ENCODE results near the gene NDUFA8.

The NDUFA8 gene

DNA sequence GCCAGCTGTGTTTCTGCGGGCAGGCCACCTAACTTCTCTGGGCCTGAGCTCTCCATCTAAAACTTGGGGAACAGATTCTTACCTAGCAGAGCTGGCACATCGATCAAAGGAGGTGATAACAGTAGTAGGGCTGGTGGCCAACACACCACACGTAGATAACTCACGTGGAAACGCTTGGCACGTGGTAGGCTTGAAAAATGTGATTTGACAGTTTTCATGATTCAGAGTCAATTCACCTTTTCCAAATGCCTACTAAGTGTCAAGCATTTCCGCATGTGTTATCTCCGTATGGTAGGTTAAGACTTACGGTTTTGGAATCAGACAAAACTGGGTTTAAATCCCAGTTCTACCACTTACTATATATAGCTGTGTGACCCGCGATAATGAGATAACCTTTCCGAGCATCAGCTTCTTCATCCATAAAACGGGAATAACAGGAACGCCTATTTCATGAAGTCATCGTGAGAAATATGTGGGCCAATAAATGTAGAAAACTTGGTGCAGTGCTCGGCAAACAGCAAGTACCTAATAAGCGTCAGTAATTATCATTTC, 25.5 kb downstream of the NDUFA8 start:
- no peak for DNase-seq

DNA sequence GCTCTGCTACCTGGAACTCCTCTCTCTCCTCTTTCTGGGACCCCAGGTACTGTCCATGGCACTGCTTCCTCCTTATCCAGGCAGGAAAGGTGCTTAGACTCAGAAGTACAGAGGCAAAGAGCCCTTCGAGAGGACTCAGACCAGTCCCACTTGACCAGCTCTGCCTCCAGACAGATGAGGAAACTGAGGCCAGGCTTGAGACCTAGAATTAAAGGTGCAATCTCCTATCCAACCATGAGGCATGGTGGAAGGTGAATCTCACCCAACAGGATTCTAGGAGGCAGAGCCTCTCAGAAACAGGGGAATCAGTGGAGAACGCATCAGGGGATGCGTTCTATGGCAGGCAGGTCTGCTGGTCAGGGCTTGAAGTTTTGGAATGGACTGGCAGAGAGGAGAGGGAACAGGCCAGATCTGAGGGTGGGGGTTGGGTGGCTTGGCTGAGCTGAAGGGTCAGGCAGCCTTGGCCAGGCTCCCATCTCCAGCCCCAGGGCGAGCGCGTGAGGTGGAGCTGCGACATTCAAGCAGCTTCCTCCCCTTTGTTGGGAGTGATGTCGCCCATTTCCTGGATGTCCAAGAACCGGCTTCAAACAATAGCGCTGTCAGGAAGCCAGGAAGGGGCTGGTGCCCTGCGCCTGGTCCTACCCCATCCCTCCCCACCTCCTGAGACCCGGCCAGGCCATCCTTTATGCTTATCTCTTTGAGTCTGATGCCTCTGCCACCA, 26.2 kb downstream of the NDUFA8 start:
- no peak for DNase-seq

- no peak for DNase-seq
Observed at GRCh38 chr9:122132539-122132938, 27.0 kb downstream of the NDUFA8 start.

DNA sequence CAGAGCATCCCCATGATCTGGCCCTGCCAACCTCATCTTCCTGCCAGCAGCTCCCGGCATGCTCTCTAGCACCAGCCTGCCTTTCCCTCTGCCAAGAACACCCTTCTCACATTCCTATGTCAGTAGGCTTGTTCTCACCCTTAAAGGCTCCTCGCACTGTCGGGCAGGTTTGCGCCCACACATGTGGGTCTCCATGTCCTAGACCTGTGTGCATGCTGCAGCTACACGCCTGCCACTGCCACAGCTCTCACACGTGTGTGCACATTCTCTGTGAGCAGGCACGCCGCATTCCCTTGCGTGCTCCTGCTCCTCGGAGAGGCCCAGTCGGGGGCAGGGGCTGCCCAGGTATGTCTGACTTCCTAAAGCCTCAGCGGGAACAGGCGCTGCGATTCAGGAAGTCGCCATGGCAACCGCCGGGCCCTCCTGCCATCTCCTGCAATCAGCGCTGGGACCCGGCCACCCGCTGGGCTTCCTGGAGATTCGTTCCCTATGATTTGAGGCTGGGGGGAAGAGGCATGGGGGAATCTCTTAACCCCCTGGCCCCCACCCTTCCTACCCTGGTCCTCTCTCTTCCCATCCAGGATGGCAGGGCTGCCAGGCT, 28.1 kb downstream of the NDUFA8 start:
- no peak for DNase-seq

- DNase-seq = no peak
Observed at GRCh38 chr9:122130837-122131236, 28.7 kb downstream of the NDUFA8 start.

DNA sequence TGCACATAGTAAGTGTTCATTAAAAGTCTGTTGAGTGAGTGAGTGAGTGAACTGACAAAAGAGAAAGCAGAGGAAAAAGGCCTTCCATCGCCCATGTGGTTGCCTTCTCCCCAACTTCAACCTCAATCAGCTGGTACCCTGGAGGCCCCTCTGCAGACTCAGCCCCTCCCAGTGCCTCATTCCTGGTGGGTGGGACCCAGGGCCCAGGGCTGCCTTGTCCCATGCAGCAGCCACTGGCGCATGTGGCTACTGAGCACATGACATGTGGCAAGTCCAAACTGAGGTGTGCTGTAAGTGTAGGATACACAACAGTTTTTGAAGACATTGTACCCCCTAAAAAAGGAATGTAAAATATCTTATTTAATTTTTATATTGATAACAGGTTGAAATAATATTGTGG, 29.6 kb downstream of the NDUFA8 start:
- DNase-seq = no peak

DNA sequence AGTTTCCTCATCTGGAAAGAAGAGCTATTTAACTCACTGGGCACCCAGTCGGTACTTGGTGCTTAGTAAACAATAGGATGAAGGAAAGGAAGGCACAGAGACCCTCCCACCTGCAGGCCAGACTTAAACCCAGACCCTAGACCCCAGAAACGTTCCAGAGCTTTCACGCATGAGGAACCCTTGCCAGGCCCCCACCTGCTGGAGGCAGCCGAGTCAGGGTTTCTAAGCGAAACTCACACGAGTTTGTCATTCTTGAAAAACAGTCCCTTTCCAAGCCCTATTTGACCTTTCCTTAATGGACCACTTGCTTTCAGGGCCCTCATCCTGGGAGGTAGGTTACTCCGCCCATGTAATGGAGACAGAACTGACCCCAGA, 30.6 kb downstream of the NDUFA8 start:
- no peak for DNase-seq

DNA sequence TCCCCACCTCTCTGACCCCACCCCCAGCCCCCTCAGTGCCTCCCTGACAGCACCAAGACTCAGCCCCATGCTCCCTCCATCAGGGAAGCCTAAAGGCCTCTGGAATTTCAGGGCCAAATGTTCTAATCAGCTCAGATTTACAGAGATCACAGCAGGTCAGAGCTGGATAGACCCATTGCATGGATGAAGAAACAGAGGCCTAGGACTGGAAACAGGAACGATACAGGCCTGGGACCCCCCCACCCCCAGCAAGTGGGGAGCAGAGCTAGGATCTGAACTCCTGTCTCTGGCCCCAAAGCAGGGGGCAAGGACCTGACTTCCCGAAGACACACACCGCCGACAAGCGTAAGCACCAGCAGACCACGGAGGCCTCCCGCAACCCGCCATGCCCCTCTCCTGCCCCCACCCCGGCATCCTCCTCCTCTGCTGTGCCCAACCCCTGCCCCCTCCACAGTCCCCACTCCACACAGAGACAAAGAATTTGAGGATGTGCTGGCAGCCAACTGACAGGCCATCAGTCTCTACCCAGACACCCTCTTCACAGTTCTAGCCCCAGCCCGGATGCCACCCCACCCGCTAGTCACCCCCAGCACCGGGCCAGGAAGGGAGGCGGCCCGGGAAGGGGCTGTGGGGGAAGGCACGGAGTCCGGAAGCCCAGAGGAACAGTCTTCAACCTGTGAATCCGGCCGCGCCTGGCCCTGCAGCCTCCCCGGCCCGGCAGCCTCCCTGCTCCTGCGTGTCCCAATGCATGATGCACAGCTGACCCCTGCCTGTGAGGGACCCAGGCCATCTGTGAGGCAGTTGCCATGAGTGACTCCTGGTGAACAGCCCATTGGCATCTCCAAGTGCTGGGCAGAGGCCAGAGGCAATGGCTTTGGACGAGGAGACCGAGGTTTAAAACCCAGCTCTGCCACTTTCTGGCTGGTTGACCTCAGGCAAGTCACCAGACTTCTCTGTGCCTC, 31.3 kb downstream of the NDUFA8 start:
- no peak for DNase-seq

- DNase-seq = no peak
Observed at GRCh38 chr9:122127396-122127798, 32.2 kb downstream of the NDUFA8 start.

- DNase-seq = peak; percentile 58
Observed at GRCh38 chr9:122126331-122127261, 33.0 kb downstream of the NDUFA8 start.

- no peak for DNase-seq
Observed at GRCh38 chr9:122125509-122126330, 33.9 kb downstream of the NDUFA8 start.

DNA sequence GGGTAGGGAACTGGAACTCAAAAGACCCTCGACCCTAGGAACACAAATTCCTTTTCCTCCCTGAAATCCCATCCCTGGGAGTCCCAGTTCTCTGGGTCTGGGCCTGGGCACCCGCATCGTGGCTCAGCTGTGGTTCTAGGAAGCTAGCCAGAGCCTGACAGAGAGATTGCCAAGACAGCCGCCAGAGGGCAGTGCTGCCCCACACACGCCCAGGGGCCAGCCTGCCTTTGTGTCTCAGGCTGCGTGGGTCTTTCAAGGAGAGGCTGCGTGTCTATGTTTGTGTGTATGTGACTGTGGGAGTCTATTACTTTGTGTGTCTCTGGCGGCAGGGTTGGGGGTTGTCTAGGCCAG, 34.4 kb downstream of the NDUFA8 start:
- DNase-seq = peak; percentile 72

- no peak for DNase-seq
Observed at GRCh38 chr9:122124528-122124927, 35.1 kb downstream of the NDUFA8 start.

GRCh38 chr9:122124048-122124447, 35.5 kb downstream of the NDUFA8 start:
- DNase-seq = no peak

DNA sequence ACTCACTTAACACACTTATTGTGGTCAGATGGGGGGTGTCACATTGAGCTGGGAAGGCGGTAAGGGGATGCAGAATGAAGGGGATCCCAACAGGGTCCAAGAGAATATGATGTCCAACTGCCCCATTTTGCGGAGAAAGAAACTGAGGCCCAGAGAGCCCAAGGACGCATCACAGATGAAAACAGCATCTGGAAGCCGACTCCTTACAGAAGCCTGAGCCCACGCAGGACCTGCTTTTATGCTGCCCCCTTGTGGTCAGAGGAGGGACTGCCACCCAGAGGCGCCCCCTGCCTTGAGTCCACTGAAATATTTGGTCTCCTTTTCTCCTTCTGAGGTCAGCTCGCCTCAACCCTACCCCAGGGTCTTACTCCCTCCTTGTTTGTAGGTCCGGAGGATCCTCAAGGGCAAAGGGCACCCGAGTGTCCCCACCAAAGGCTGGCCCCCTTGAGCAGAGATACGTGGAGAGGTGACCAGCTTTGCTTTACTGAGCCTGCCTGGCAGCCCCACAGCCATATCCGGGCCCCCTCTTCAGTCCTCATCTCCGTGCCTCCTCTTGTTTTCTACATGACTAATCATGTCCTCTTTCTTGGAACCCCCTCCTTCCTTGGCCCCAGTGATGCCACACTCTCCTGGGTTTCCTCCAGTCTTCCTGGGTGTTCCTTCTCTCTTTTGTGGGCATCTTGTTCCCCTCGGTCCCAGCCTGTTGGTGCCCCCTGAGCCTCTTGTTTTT, 36.5 kb downstream of the NDUFA8 start:
- peak; percentile 68 for DNase-seq

GRCh38 chr9:122122468-122122867, 37.1 kb downstream of the NDUFA8 start:
- no peak for DNase-seq

DNA sequence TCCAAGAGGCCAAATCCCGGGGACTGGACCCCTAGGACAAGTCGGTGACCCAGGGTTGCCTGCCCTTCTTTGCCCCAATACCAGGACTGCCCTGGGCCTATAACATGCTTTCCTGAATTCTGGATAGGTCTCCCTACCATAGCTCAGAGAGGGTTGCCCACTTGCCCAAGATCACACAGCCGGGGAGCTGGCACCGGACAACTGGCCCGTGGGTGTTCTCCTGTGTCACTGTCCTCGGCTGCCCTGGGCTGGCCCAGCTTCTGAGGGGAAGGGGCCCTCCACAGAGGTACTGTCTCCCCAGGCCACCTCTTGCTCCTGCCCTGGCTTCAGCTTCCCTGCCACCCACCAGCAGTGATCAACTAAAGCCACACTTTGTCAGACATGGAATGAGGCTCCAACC, 37.6 kb downstream of the NDUFA8 start:
- DNase-seq = no peak

DNA sequence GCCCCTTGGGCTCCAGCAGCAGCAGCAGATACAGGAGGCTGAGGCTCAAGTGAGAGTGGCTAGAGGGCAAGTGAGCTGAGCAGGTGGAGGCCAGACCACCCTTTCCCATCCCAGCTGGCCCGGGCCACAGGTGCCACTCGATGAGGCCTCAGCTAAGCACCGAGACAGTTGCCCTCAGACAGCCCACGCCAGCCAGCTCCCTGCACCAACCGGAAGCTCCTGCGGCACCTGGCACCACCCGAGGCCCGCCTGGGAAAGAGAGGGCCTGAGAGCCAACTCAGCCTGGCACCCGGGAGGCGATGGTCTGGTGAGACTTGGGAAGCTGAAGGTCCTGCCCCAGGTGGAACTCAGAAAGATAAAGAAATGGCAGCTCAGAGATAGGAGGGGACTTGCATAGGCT, 38.2 kb downstream of the NDUFA8 start:
- no peak for DNase-seq

DNA sequence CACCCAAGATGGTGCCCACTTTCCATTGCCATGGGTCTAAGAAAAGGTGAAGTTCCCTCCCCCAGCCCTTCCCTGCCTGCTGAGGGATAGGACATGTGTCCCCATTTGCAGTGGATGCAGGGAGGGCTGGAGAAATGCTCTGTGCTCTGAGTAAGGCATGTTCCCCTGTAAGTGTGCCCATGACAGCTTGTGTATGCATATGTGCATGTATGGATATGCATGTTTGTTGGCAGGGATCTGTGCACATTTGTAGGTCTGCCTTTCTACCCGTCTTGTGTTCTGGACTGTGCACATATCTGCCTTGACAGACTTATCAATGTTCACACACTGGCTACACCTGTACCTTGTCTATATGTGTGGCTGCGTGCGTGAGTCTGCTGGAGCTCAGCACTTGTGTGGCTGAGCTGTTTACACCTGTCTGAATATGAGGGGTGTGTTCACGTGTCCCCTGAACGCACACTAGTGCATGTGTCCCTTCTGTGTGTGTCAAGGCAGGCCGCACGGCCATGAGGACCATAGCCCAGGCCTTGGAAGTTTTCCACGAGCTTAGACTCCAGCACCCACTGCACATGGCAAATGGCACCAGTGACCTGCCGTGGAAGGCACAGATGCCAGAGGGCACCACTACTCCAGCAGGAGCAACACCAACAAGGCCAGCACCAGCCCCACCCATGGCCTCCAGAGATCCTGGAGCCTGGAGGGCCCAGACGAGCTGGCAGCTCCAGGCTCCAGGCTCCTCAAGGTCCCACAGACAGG, 39.1 kb downstream of the NDUFA8 start:
- no peak for DNase-seq

DNA sequence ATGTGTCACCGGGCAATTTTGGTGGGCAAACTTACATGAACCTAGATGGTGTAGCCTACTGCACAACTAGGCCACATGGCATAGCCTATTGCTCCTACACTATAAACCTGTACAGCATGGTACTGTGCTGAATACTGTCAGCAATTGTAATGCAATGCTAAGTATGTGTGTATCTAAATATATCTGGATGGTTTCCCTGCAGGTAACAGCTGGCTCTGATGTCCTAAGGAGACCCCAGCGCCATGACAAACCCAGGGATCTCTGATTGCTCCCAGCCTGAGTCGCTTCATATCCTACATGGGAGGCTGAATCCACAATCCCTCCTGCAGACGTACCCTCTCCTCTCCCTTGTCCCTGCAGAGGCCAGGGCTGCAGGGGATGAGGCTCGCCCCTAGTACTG, 39.9 kb downstream of the NDUFA8 start:
- no peak for DNase-seq

Data from kidney glomerular epithelial cell (primary cell).